Hepatic stellate cell (primary cell): Measurements from ENCODE around the gene ARHGAP40.

Source experiments
- DNase-seq: peaks from one replicate; pipeline ENCODE4 v3.0.0; 2011; ENCODE audit warnings: low spot score

The ARHGAP40 gene

GRCh38 chr20:38601216-38602184 is at the start of gene ARHGAP40:
Gene ARHGAP40 (plus strand): TSS chr20:38601809.
- DNase-seq: no peak

DNA sequence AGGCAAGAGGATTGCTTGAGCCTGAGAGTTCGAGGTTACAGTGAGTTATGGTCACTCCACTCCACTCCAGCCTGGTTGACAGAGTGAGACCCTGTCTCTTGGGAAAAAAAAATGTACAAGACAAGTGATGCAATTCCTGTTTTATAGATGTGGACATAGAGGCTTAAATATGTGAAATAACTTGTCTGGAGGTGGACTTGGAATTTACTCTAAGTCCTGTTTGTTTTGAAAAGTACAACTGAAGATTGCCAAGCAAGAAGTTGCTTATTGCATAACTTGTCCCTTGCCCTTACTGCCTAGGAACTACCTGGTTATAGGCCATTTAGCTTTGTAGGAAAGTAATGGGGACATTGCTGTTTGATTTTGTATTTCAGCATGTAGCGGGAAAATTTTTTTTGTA is 46.6 kb upstream of the ARHGAP40 start:
- no peak for DNase-seq

- no peak for DNase-seq
Measured at GRCh38 chr20:38555395-38555794, 46.2 kb upstream of the ARHGAP40 start.

DNA sequence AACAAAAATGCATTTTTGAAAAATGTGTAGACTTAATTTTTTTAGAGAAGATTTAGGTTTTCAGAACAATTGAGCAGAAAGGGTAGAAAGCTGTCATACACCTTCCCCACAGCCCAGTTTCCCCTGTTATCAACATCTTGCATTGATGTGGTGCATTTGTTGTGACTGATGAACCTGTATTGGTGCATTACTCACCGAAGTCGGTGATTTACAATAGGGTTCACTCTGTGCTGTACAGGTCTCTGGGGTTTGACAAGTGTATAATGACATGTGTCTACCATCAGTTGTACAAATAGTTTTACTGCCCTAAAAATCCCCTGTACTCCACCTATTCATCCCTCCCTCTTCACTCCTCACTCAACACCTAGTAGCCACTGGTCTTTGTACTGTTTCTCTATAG is 44.4 kb upstream of the ARHGAP40 start:
- DNase-seq: no peak

GRCh38 chr20:38558596-38559360 is 42.8 kb upstream of the ARHGAP40 start:
- no peak for DNase-seq

- no peak for DNase-seq
Measured at GRCh38 chr20:38559764-38560163, 41.8 kb upstream of the ARHGAP40 start.

DNA sequence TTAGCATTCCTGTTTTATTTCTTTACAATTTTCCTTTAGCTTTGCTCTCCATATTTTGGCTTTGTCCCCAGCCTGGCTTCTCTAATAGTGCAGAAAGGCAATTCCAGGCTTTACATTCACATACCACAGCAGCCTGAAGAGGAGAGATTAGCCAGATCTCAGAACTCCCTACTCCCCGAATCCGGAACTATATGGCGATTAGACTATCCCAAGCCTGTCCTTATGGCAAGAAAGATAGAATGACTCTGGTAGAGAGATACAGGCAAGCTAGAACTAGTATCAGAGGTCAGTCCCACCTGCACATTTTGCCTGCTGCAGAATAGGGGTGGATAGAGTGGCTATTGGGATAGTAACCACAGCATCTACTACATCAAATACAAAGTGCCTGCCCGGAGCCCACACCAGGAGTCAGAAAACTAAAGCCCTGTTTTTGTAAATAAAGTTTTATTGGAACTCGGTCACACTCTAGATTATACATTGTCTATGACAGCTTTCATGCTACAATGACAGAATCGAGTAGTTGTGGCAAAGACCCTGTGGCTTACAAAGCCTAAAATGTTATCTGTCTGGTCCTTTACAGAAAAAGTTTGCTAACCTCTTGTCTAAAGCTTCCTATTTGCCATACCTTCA is 37.7 kb upstream of the ARHGAP40 start:
- no peak for DNase-seq

GRCh38 chr20:38564680-38565079 is 36.9 kb upstream of the ARHGAP40 start:
- DNase-seq: no peak

- DNase-seq: no peak
Measured at GRCh38 chr20:38566036-38566598, 35.5 kb upstream of the ARHGAP40 start.

- no peak for DNase-seq
Measured at GRCh38 chr20:38569747-38570525, 31.7 kb upstream of the ARHGAP40 start.

- no peak for DNase-seq
Measured at GRCh38 chr20:38573413-38573812, 28.2 kb upstream of the ARHGAP40 start.

GRCh38 chr20:38579219-38579910 is 22.2 kb upstream of the ARHGAP40 start:
- DNase-seq: no peak

- no peak for DNase-seq
Measured at GRCh38 chr20:38579921-38580320, 21.7 kb upstream of the ARHGAP40 start.

DNA sequence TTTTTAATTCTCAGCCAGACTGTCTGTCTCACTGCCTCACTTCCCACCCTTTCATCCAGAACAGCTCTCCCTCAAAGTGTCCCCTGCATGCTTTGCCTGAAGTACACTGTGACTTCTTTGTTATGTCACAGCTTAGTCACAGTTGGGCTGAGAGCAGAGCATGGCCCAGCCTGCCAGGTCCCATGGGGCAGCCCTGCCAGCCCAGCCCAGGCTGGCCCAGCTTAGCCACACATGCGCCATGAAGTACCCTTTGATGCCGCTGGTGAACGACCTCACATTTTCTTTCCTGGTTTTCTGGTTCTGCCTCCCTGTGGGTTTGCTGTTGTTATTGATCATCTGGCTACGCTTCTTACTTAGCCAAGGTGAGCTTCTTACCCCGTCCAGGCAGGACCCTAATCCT is 20.6 kb upstream of the ARHGAP40 start, which contains the start of gene ADIG:
Gene ADIG, plus strand, starts transcription at position 185 of the 400 bp plus-strand sequence. Its CDS starts 54 bp downstream, at position 239.
- peak; percentile 30 for DNase-seq

DNA sequence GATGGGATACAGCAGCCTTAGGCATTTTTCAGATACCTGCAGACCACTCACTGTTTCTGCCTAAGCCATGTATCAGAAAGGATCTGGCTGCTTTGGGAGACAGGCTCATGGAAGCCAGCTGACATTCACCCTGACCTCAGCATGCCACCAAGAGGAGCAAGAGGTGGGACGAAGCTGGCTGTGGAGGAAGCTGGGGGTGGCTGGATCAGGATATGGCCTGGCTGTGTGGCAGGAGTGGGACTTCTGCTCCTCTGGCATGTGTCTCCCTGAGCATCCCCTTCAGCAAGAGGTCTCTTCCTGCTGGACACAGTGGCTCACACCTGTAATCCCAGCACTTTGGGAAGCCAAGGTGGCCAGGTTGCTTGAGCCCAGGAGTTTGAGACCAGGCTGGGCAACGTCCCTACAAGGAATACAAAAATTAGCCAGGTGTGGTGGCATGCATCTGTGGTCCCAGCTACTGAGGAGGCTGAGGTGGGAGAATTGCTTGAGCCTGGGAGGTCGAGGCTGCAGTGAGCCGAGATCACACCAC is 19.7 kb upstream of the ARHGAP40 start:
- no peak for DNase-seq

GRCh38 chr20:38583306-38583705 is 18.3 kb upstream of the ARHGAP40 start:
- no peak for DNase-seq

DNA sequence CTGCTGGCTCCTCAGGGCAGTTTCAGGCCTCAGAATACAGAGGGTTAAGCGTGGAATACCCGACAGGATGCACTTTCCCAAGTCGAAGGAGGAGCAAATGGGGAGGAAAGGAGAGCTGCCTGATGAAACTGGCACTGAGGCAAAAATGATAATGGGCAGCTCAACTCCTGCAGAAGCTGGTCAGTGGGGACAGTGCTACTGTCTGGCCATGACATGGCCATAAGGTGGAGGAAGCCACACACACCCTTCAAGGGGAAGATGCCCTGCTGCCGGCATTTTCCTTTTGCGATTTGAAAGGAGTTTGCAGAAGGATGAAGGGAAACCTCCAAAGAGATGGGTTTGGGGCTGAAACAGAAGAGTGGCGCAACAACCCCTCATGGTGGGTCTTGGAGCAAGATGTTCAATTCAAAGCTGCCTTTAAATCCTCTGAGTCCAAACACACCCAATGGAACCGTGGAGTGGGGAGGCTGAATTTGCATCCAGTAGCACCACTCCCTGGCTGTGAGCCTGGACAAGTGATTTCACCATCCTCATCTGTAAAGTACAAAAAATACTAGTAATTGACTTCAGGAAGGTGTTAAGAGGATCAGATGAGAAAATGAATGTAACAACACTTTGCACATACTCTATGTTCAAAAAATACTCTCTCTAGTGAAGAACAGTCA is 17.4 kb upstream of the ARHGAP40 start:
- DNase-seq: no peak

DNA sequence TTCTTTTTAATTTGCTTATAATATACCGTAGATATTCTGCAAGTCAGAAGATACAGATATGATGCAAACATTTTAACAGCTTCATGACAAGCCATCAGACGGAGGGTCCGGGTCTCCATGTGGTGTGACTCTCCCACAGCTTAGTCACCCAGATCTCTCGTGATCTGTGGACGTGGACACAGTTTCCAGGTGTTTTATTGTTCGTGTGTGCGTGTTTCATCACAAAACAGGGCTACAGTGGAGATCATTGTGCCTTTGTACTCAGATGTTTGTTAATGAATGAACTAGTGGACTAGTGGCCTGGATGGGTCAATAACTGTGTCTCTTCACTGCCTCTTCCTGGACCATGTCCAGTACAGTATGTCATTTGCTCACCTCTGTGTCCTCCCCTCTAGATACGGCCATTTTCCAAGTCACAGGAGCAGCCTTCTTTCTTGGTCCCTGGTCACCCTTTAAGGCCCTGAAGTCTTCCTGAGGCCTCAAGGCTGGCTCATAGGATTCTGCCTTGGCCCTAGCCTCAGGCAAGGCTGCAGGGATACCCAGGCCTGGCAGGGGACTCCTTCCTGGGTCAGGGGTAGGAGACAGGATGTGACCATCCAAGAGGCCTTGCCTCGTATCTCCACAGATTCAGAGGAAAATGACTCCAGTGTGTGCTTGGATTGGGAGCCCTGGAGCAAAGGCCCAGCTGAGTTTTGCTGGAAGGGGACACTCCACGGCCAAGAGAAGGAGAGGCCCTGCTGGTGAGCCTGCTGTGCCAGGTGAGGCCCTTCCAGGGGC is 16.0 kb upstream of the ARHGAP40 start:
- DNase-seq: no peak

- no peak for DNase-seq
Measured at GRCh38 chr20:38586181-38586525, 15.5 kb upstream of the ARHGAP40 start.
